ENCODE results near the gene SHOC2.

SHOC2 gene

GRCh38 chr10:110919349-110919931 is at the start of gene SHOC2:
TSS of gene SHOC2 (plus strand) at chr10:110919604. CDS start at chr10:110964359, 44,755 bp downstream.
- peak; percentile 40 to 71 for DNase-seq

DNA sequence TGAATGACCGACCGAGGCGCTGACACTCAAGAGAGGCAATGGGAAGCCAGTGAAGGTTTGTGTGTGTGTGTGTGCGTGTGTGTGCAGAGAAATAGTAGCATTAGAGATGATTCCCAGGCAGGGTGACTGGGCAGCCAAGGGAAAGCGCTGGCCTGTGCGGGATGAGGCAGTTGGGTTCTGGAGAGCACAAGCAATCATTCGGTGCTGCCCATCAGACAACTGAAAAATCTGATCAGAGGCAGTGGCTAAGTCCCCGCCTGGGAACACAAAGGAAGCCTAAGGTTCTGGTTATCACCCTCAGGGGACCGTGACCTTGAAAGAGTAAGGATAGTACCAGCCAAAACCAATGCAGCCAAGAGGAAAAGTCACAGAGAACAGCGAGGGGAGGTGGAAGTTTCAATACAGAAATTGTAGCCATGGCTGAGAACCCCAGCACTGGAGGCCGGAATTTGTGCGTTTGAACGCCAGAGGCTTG is 48.5 kb upstream of the SHOC2 start:
- no peak for DNase-seq

DNA sequence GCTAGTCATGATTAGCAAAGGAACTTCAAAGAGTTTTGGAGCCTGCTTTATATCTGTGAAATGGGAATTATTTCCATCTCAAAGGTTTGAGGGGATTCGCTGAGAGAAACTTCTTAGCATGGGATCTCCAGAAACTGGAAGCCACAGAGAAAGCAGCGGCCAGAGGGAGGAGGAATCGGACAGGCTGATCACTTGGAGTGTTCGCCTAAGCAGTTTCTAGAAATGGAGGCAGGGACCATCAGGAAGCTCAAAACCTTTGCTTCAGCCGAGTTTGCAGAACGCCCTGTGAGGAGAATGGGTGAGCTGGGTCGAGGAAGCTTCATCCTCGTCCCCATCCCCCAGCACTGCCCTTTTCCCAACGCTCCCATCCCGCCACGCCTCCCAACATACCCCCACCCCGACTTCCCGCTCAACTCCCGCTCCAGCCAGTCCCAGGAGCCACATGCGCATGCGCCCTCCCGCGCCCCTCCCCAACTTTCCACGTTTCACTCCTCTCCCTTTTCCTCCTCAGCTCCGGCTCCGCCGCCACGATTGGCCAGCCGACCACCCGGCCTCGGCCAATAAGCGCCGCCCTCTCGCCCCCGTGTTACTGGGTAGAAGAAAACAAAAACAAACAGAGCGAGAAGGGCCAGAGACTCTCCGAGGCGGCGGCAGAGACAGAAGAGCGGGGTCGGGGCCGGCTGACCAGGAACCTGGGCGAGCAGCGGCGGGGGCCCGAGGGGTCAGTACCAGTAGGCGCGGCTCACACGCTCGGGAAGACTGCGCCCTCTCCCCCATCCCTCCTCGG is 47.9 kb upstream of the SHOC2 start, which contains the start of gene PDCD4:
TSS of gene PDCD4 (plus strand) at position 631 of the 787 bp plus-strand sequence. CDS start 4,100 bp downstream, outside the sequence.
- peak; percentile 94 for DNase-seq

DNA sequence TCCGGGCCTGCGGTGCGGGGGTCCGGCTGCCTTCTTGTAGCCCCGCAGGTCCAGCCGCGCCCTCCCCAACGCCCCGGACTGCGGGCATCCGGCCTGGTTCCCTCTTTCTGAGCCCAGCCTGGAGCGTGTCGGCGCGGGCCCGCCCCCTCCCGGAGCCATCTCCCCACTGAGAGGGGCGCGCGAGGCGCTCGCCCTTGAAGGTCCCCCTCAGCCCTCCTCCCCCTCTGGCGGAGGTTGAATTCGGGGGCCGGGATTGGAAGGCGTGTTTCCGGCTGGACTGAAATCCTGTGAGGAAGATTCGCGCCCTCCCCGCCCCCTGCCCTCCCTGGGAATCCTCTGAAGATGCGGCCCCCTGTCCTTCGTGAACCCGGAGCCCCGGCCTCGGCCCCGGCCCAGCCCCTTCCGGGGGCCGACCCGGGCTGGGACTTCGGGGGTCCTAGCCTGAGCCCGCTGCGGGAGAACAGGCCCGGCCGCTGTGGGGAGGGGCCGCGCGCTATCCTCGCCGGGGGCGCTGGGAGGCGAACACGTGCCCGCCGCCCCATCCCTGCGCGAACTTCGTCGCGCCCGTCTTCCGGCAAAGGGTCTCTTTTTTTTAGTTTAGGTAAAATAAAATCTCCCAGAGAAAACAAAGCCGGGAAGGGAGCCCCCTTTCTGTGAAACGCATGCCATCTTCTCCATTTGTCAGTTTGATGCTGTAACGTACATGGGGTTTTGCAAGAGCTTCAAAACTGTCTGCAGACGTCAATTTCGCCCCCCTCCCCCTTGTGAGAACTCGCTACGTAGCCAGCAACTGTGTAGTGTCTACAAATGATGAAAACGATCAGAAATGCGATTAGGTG is 47.0 kb upstream of the SHOC2 start:
- peak; percentile 66 to 82 for DNase-seq

DNA sequence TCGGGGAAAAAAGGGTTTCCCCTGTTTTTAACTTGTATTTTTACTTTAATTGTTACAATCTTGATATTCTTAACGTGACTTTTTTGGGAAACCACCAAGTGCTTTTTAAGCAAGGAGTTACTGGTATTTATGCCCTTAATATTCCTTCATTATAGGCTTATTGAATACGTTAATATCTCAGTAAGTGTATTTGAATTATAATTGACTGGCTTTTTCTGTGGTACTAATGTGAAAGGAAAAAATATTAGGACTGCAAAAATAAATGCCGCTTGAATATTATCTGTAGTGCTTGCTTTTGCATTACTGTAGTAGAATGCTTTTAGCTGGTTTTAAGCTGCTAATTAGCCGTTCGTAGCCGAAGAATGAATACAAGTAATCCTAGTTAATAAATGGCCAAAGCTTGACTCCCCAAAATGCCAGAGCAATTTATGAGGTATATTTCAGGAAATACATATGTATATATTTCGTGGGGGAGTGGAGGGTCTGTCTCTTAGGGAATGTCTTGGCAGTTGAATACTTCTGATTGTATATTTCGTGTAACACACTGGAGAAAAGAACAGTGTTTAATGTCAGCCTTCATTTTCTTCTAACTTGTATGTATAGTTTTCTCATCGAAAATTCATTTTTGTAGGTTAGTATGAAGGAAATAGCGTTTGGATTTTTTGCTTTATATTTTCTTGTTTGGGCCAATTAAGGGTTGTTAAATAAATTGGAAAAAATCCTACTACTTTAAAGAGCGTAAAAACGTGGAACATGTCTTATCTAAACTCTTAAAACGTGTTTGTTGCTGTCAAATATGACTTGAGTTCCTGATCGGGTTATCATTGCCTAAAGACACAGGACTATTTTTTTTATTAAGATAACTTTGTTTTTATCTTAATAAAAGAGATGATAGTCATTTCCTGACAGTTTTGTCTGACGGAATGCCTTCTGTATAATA is 46.1 kb upstream of the SHOC2 start:
- DNase-seq: no peak

DNA sequence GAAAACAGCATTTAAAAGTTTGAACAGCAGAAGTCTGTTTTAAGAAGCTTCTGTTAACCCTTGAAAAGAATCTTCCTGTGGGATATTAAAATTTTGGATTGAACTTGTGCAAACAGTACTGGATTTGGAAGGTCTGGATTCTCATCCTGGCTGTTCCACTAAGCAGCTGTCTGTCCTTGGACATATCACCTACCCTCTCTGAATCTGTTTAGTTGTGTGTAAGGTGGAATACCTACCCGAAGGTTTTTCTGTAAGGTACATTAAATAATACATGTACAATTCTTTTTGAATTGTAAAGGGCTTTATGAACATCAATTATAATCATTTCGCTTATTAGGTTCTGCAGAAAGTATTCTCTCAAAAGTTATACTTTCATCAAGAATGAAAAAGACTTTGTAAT is 45.5 kb upstream of the SHOC2 start:
- no peak for DNase-seq

DNA sequence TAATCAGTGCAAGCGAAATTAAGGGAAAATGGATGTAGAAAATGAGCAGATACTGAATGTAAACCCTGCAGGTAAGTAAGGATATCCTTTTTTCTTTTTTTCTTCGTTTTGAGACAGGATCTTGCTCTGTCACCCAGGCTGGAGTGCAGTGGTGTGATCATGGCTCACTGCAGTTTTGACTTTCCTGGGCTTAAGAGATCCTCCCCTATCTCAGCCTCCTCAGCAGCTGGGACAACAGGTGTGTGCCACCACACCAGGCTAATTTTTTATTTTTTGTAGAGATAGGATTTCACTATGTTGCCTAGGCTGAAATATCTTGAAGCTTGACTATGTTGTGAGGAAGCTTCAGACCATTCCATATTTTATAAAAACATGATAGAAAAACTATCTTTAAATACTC is 43.4 kb upstream of the SHOC2 start:
- no peak for DNase-seq

DNA sequence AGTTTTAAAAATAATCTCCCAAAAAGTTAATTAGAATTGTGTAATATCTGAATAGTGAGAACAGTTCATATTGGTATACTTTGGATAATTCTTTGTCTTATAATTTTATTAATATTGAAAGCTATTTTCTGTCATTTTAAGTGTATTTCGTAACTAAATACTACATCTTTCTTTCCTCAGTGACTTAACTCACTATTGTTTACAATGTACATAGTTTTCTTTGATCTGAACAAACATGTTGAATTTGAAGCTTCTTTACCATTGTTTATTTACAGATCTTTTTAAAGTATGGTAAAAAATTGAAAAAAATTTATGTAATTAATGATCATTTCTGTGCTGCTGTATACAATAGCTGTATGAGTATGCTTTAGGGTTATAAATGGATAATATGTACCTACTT is 42.6 kb upstream of the SHOC2 start:
- DNase-seq: no peak

GRCh38 chr10:110880012-110880411 is 39.4 kb upstream of the SHOC2 start:
- no peak for DNase-seq

GRCh38 chr10:110881247-110881646 is 38.2 kb upstream of the SHOC2 start:
- DNase-seq: no peak

GRCh38 chr10:110881905-110882304 is 37.5 kb upstream of the SHOC2 start:
- DNase-seq: no peak

DNA sequence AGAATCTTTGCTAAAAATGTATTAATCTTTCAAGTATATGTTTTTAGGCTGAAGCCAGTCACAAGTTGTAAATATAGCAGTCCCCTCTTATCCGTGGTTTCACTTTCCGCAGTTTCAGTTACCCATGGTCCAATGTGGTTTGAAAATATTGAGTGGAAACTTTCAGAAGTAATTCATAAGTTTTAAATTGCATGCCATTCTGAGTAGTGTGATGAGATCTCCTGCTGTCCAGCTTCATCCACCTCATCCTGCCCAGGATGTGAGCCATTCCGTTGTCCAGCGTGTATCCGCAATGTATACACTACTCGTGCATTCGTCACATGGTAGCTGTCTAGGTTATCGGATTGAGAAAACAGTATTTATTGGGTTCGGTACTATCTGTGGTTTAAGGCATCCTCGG is 35.5 kb upstream of the SHOC2 start:
- DNase-seq: no peak

- peak in 1 of 2 experiments; percentile 3 for DNase-seq
These were observed 33.3 kb upstream of the SHOC2 start for GRCh38 chr10:110885932-110886674.

GRCh38 chr10:110887560-110887959 is 31.8 kb upstream of the SHOC2 start:
- DNase-seq: no peak

GRCh38 chr10:110892602-110893288 is 26.7 kb upstream of the SHOC2 start:
- DNase-seq: no peak

GRCh38 chr10:110893559-110894179 is 25.7 kb upstream of the SHOC2 start:
- peak in 1 of 2 experiments; percentile 61 for DNase-seq

DNA sequence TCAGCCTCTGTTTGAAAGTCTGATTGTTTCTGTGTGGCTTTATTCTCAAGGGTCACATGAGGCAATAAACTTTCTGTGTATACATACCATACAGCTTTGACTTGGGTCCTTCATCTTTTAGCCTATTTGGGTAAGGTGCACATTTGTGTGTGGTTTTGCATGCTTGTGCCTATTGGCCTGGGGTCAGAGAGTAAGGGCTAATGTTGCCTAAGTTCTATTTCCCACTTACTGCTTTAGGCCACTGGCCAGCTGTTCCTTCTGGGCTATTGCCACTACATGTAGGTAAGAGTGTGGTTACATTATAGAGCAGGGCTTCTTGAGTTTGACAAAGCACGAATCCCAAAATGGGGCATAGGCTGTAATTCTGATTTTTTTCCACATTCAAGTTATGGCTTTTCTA is 22.2 kb upstream of the SHOC2 start:
- DNase-seq: no peak

DNA sequence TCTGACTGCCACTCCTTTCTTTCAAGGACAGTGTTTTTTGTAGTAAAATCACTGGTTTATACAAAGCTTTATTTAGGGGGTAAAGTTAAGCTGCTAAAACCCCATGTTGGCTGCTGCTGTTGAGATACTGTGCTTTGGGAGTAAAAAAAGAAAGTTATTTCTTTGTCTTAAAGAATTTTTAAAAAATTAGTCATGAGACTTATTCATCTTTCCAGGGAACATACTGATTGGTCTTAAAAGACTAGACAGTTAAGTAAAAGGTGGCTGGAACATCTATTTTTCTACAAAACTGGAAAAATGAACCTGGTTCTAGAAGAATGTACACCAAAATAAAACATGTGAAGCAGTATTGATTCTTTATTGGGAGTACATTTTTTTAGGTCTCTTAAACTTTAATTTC is 21.0 kb upstream of the SHOC2 start:
- DNase-seq: no peak

- no peak for DNase-seq
These were observed 18.4 kb upstream of the SHOC2 start for GRCh38 chr10:110900983-110901382.

Measured in NCI-H446 (cell line).